ENCODE data around the gene FGF4.
A peak's percentile ranks its signal among the peaks of the same experiment; 100 is the strongest.

Gene FGF4

GRCh38 chr11:69775163-69775755, at the start of gene FGF4:
FGF4 (minus strand) TSS chr11:69775341; CDS start chr11:69775084, 257 bp downstream.
- Mint-ChIP-seq H3K9me3 (no peaks in the 10 kb centered on the region), H3K27me3 (peaks cover 41 to 65% of the 10 kb centered on the region in 2 donors), H3K4me3 (no peak within 1 kb of the TSS), H3K4me1 (peaks cover 0 to 2% of the 10 kb centered on the region in 2 donors), H3K27ac (no peak within 1 kb of the TSS), H3K36me3 (no peaks in the 10 kb centered on the region)
- DNase-seq = no peak
- ATAC-seq (replicated peaks) = peak in 1 of 2 donors; percentile 27

GRCh38 chr11:69823641-69824265, 48.6 kb upstream of the FGF4 start:
- Mint-ChIP-seq H3K9me3 (peaks cover 0 to 2% of the 10 kb centered on the region in 2 donors), H3K4me3 (no peak overlapping the region), H3K36me3 (no peaks in the 10 kb centered on the region), H3K27ac (no peak overlapping the region), H3K27me3 (peaks cover 42 to 59% of the 10 kb centered on the region in 2 donors), H3K4me1 (no peaks in the 10 kb centered on the region)
- DNase-seq (no peak), ATAC-seq (replicated peaks) (no peak)

GRCh38 chr11:69822676-69823494, 47.7 kb upstream of the FGF4 start:
- Mint-ChIP-seq H3K27ac (no peak overlapping the region), H3K36me3 (no peaks in the 10 kb centered on the region), H3K27me3 (peaks cover 42 to 59% of the 10 kb centered on the region in 2 donors), H3K9me3 (peaks cover 0 to 2% of the 10 kb centered on the region in 2 donors), H3K4me1 (no peaks in the 10 kb centered on the region), H3K4me3 (no peak overlapping the region)
- DNase-seq (no peak), ATAC-seq (replicated peaks) (no peak)

GRCh38 chr11:69821511-69822040, 46.4 kb upstream of the FGF4 start:
- H3K27me3 Mint-ChIP-seq = peaks cover 45 to 64% of the 10 kb centered on the region in 2 donors
- H3K27ac Mint-ChIP-seq = no peak overlapping the region
- H3K4me1 Mint-ChIP-seq = no peaks in the 10 kb centered on the region
- DNase-seq = no peak
- no peaks in the 10 kb centered on the region for H3K9me3 Mint-ChIP-seq
- H3K36me3 Mint-ChIP-seq = no peaks in the 10 kb centered on the region
- no peak overlapping the region for H3K4me3 Mint-ChIP-seq
- no peak for ATAC-seq (replicated peaks)

GRCh38 chr11:69820441-69820840, 45.3 kb upstream of the FGF4 start:
- no peak overlapping the region for H3K4me3 Mint-ChIP-seq
- H3K27ac Mint-ChIP-seq = no peak overlapping the region
- no peaks in the 10 kb centered on the region for H3K9me3 Mint-ChIP-seq
- DNase-seq (no peak), ATAC-seq (replicated peaks) (no peak)
- no peaks in the 10 kb centered on the region for H3K36me3 Mint-ChIP-seq
- no peaks in the 10 kb centered on the region for H3K4me1 Mint-ChIP-seq
- H3K27me3 Mint-ChIP-seq = peaks cover 50 to 65% of the 10 kb centered on the region in 2 donors

GRCh38 chr11:69819541-69820070, 44.5 kb upstream of the FGF4 start:
- Mint-ChIP-seq H3K36me3 (no peaks in the 10 kb centered on the region), H3K4me3 (no peak overlapping the region), H3K27me3 (peaks cover 58 to 69% of the 10 kb centered on the region in 2 donors), H3K9me3 (no peaks in the 10 kb centered on the region), H3K27ac (peak overlapping the region; percentile 65), H3K4me1 (no peaks in the 10 kb centered on the region)
- DNase-seq = no peak
- ATAC-seq (replicated peaks) = no peak

- H3K4me1 Mint-ChIP-seq = no peaks in the 10 kb centered on the region
- H3K27ac Mint-ChIP-seq = peak within 1 kb of the TSS; percentile 65
- H3K4me3 Mint-ChIP-seq = no peak within 1 kb of the TSS
- DNase-seq (no peak), ATAC-seq (replicated peaks) (no peak)
- H3K36me3 Mint-ChIP-seq = no peaks in the 10 kb centered on the region
- peaks cover 0 to 4% of the 10 kb centered on the region in 2 donors for H3K9me3 Mint-ChIP-seq
- peaks cover 61 to 71% of the 10 kb centered on the region in 2 donors for H3K27me3 Mint-ChIP-seq
These were observed 43.7 kb upstream of the FGF4 start, which contains the start of gene FGF3 for GRCh38 chr11:69818603-69819441. FGF3 (minus strand) TSS chr11:69819416; CDS start chr11:69818933, 483 bp downstream.

- Mint-ChIP-seq H3K4me3 (no peak overlapping the region), H3K9me3 (peaks cover 0 to 5% of the 10 kb centered on the region in 2 donors), H3K27me3 (peaks cover 64 to 72% of the 10 kb centered on the region in 2 donors), H3K36me3 (no peaks in the 10 kb centered on the region), H3K27ac (no peak overlapping the region), H3K4me1 (no peaks in the 10 kb centered on the region)
- ATAC-seq (replicated peaks) (no peak), DNase-seq (no peak)
These were observed 43.1 kb upstream of the FGF4 start for GRCh38 chr11:69818231-69818602.

- Mint-ChIP-seq H3K27ac (peak overlapping the region; percentile 37), H3K36me3 (no peaks in the 10 kb centered on the region), H3K27me3 (peaks cover 68 to 70% of the 10 kb centered on the region in 2 donors), H3K9me3 (peaks cover 0 to 5% of the 10 kb centered on the region in 2 donors), H3K4me1 (no peaks in the 10 kb centered on the region), H3K4me3 (no peak overlapping the region)
- ATAC-seq (replicated peaks) (no peak), DNase-seq (no peak)
These were observed 42.4 kb upstream of the FGF4 start for GRCh38 chr11:69817265-69818230.

- Mint-ChIP-seq H3K9me3 (peaks cover 0 to 5% of the 10 kb centered on the region in 2 donors), H3K27me3 (peaks cover 62 to 63% of the 10 kb centered on the region in 2 donors), H3K27ac (peak overlapping the region; percentile 56), H3K4me3 (no peak overlapping the region), H3K4me1 (no peaks in the 10 kb centered on the region), H3K36me3 (no peaks in the 10 kb centered on the region)
- ATAC-seq (replicated peaks) = no peak
- DNase-seq = no peak
These were observed 41.5 kb upstream of the FGF4 start for GRCh38 chr11:69816671-69817070.

- H3K27ac Mint-ChIP-seq = peak overlapping the region; percentile 14
- no peaks in the 10 kb centered on the region for H3K4me1 Mint-ChIP-seq
- H3K9me3 Mint-ChIP-seq = peaks cover 0 to 5% of the 10 kb centered on the region in 2 donors
- ATAC-seq (replicated peaks) (no peak), DNase-seq (no peak)
- no peaks in the 10 kb centered on the region for H3K36me3 Mint-ChIP-seq
- no peak overlapping the region for H3K4me3 Mint-ChIP-seq
- peaks cover 59 to 63% of the 10 kb centered on the region in 2 donors for H3K27me3 Mint-ChIP-seq
These were observed 40.8 kb upstream of the FGF4 start for GRCh38 chr11:69815973-69816372.

GRCh38 chr11:69814902-69815301, 39.8 kb upstream of the FGF4 start:
- Mint-ChIP-seq H3K4me3 (no peak overlapping the region), H3K27me3 (peaks cover 54 to 58% of the 10 kb centered on the region in 2 donors), H3K4me1 (no peaks in the 10 kb centered on the region), H3K9me3 (peaks cover 0 to 5% of the 10 kb centered on the region in 2 donors), H3K36me3 (no peaks in the 10 kb centered on the region), H3K27ac (no peak overlapping the region)
- DNase-seq = no peak
- no peak for ATAC-seq (replicated peaks)

- no peak overlapping the region for H3K4me3 Mint-ChIP-seq
- H3K27ac Mint-ChIP-seq = no peak overlapping the region
- DNase-seq = no peak
- no peak for ATAC-seq (replicated peaks)
- H3K9me3 Mint-ChIP-seq = peaks cover 0 to 5% of the 10 kb centered on the region in 2 donors
- no peaks in the 10 kb centered on the region for H3K4me1 Mint-ChIP-seq
- no peaks in the 10 kb centered on the region for H3K36me3 Mint-ChIP-seq
- peaks cover 52 to 53% of the 10 kb centered on the region in 2 donors for H3K27me3 Mint-ChIP-seq
These were observed 39.3 kb upstream of the FGF4 start for GRCh38 chr11:69814411-69814810.
